NCI-H146 treated with DMSO at 0.1 percent for 48 hours (cell line): Measurements from ENCODE around the gene SMG7.

Source experiments
- DNase-seq: peaks from one replicate; lab custom pipeline; 2025; ENCODE audit not compliant: unreplicated experiment; lab: John Stamatoyannopoulos, UW

The SMG7 gene

DNA sequence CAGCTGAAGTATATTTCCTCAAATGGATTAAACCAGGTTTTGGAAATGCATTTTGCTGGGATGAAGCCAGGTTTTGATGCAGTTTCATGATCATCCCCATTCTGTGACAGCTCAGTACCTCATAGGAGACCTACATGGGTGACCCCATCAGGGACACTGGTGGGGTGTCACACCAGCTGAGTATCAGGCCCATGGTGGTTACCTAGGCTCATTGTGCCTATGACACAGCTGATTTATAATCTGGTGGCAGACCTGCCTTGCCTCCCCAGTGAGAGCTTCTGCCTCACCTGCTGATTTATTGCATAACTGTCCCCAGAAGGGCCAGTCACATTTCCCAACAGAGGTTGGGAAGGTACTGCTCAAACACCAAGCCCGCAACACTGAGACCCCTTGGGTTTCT lies 114.2 kb downstream of the SMG7 start:
- DNase-seq, result no peak

- no peak for DNase-seq
These were observed 114.6 kb downstream of the SMG7 start for GRCh38 chr1:183586926-183587325.

- no peak for DNase-seq
These were observed 116.5 kb downstream of the SMG7 start for GRCh38 chr1:183588827-183589226.

- no peak for DNase-seq
These were observed 117.1 kb downstream of the SMG7 start for GRCh38 chr1:183589384-183589783.

DNA sequence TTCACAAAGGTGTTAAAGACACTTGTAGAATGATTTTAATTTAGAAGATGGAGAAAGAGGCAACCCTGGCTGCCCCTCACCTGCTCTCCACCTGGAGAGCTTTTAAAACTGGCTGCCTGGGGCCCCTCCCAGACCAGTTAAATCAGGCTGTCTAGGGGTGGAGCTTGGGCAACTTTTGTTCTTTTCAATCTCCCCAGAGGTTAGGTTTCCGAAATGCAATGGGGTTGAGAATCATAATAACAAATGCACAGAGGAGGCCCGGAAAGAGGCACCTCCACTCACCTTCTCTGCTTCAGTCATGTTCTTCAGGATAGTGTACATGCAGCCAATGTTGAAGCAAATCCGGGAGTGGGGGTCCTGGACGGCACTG lies 117.6 kb downstream of the SMG7 start:
- no peak for DNase-seq

DNA sequence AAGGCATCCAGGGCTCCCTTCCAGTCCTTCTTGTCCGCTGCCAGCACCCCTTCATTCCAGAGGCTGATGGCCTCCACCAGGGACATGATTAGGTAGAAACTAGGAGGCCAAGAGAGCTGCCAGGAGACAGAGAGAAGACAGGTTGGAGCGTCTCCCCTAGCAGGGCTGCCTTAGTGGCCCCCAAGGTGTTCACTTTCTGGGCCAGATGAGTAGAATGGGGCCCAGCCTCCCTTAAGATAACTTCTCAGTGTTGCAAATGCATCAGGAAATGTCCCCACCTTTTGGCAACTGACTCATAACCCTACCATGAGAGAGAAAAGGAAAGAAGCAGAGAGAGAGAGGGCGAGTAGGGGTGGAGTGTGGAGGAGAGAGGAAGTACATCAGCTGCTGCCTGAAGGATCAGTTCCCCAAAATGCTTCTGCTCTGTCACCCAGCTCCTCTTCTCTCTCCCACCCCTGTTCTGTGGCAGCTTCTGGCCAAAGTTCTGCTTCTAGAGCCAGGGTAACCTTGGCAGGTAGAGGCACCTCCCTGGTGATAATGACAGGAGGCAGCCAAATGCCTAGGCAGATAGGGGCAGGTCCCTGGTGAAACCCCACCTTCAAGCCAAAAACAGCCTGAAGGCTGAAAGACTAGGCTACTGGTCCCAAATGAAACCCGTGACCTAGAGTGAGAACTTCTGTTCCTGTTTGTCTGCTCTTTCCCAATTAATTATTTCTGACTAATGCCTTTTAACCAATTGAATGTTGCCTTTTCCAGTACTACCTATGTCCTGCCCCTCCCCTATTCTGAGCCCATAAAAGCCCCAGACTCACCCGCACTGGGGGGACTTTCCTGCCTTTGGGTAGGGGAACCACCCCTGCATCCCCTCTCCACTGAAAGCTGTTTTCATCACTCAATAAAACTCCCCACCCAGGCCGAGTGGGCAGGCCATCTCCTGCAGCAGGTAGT lies 118.2 kb downstream of the SMG7 start, which contains the start of gene NCF2:
Gene NCF2, minus strand, starts transcription at position 216 of the 948 bp plus-strand sequence. Its CDS starts 130 bp downstream, at position 86.
- no peak for DNase-seq

- DNase-seq, result no peak
These were observed 120.4 kb downstream of the SMG7 start for GRCh38 chr1:183592733-183593132.

GRCh38 chr1:183593356-183593755 lies 121.1 kb downstream of the SMG7 start:
- DNase-seq, result no peak

DNA sequence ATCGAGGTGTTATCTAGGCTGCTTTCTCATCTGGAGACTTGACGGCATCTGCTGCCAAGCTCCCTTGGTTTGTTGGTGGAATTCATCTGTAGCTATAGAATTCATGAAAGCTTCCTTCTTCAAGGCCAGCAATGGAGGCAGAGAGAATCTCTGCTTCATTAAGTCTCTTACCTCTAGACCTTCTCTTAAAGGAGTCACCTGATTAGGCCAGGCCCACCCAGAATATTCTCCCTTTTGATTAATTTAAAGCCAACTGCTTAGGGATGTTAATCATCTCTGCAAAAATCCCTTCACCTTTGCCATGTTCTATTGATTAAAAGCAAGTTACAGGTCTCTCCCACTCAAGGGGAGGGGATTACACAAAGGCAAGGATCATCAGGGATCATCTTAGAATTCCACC lies 123.2 kb downstream of the SMG7 start:
- DNase-seq, result no peak

GRCh38 chr1:183596500-183596899 lies 124.2 kb downstream of the SMG7 start:
- no peak for DNase-seq

- no peak for DNase-seq
These were observed 125.5 kb downstream of the SMG7 start for GRCh38 chr1:183597656-183598347.

DNA sequence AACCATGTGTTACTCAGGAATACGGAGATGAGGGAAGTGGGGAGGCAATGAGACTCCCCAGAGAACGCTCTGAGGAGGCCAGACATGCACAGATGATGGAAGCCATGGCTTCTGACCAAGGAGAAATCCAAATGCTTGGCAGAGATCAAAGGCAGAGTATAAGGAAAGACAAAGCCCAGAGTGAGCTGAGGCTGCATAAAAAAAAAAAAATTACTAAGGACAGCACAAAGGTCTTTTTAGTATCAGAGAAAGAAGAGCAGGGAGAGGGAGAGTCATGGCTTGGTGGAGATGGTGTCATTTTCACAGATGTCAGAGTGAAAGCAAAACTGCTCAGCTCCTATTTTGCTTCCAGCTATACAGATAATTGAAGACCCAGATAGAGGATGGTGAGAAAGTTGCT lies 126.1 kb downstream of the SMG7 start:
- no peak for DNase-seq

DNA sequence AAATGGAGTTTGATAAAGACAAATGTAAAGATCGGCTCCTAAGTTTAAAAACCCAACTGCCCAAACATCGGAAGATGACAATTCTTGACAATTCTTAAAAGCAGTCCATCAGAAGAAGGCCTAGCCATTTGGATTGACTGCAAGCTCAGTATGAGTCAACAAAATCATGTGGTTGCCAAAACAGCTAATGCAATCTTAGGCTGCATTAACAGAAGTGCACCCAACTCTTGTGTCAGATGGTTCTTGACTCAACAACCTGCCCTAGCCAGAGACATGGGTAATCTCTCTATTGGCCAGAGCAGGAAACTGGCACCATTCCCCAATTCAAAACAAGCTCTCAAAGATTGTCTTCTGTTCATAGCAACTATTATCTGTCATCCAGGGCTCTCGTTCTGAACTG lies 127.8 kb downstream of the SMG7 start:
- no peak for DNase-seq

DNA sequence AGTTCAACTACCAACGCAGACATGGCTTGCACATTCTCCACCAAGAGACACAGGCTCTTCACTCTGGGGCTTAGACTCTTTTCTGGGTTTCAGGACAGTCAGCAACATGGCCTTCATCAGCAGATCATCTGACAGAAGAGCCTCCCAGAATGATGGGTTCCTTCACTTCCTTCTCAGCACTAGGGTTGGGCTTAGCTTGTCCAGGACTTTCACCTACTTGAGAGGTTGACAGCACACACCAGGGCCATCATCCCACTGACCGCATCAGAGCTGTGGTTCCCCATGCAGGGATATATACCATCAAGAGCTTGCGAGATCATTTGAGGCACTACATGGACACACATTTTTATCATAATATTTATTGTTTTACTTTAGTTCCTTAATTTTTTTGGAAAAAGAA lies 128.3 kb downstream of the SMG7 start:
- no peak for DNase-seq

DNA sequence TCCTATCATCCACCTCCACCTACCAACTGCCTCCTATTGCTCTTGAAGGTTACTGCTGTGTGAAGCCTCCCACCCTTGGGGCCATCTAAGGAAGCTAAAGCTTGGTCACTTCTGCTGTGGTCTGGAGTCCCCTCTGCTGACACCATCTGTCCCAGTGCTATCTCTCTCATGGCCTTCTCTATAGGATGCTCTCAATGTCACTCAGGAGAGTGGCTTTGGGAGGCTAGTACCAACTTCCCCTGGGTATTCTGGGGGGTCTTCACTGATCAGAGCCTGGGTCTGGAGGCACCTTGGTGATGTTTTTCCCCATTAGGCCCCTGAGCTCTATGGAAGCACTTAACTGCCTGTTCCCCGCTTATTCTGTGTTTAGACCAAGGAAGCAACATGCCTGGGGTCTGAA lies 130.2 kb downstream of the SMG7 start:
- DNase-seq, result no peak
